ENCODE measurements around the gene MAP4K1.
"Not testable (repeated sequence)": the region's sequence is repeated elsewhere in the genome, so short reads cannot be mapped to it uniquely, and the experiment has no call there.

The MAP4K1 gene

GRCh38 chr19:38650911-38651584 lies 33.3 kb upstream of the MAP4K1 start:
- DNase-seq = no peak

DNA sequence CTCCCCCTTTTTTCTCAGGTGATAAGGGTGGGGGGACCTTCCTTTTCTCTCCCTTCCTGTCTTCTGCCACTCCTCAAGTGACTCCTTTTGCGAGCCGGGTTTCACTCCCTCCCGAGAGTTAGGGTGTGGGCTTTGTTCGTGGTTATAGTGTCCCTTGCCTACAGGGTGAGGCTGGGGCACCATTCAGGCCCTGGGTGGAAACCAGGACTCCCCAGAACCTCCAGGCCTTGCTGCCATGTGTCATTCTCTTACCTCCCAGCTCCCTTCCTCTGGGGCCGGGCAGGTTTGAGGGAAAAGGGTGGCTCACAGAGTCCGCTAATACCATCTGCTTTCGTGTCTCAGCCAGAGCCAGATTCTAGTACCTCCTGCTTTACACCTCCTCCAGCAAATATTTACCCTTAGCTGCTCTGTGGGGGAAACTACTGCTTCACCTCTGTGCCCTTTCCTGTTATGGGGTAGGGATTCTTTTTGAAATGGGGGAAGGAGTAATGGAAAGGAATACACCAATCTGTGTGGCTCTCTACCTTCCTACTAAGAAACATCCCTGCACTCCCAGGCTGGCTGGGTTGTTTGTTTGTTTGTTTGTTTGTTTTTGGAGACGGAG lies 32.5 kb upstream of the MAP4K1 start:
- DNase-seq = no peak

- DNase-seq = no peak
Measured at GRCh38 chr19:38649305-38650171, 31.8 kb upstream of the MAP4K1 start.

GRCh38 chr19:38648769-38649304 lies 31.1 kb upstream of the MAP4K1 start:
- no peak for DNase-seq

GRCh38 chr19:38647966-38648768 lies 30.4 kb upstream of the MAP4K1 start:
- no peak for DNase-seq

DNA sequence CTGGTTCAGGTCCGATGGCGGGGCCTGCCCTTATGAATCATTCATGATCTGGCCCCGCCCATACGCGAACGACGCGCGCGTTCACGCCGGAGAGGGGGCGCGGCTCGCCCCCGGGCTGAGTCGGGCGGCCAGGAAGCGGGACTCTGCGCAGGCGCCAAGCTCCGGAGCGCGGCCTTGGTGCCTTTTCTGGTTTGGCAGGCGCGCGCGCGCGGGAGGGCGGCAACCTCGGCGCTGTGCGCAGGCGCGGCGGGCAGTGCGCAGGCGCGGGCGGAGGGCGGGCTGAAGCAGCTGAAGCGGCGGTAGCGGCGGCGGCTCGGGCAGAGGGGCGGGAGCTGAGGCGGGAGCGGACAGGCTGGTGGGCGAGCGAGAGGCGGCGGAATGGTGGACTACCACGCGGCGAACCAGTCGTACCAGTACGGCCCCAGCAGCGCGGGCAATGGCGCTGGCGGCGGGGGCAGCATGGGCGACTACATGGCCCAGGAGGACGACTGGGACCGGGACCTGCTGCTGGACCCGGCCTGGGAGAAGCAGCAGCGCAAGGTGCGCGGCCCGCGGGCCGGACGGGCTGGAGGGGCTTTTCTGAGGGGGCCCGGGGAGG lies 29.7 kb upstream of the MAP4K1 start, which contains the start of gene ACTN4:
Gene ACTN4 (plus strand): TSS at position 282 of the 598 bp plus-strand sequence. CDS start 97 bp downstream, at position 379.
- peak; percentile 95 to 98 for DNase-seq

- no peak for DNase-seq
Measured at GRCh38 chr19:38644719-38645118, 27.0 kb upstream of the MAP4K1 start.

- no peak for DNase-seq
Measured at GRCh38 chr19:38642176-38642575, 24.4 kb upstream of the MAP4K1 start.

DNA sequence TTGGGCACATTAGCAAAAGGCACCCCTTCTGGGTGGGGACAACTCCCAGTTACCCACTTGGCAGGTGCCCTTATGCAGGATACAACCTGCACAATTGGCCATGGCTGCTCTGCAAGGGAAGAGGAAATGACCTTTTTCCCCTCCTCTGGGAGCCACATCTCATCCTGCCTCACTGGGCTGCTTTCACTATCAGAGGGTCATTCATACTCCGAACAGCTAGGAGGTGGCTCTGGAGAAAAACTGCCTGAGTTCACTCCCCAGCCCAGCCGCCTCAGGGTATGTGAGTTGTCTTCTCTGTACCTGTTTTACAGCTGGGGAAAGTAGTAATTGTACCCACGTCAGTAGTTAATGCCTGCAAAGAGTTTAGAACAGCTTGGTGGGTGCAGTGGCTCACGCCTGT lies 22.6 kb upstream of the MAP4K1 start:
- DNase-seq = no peak

DNA sequence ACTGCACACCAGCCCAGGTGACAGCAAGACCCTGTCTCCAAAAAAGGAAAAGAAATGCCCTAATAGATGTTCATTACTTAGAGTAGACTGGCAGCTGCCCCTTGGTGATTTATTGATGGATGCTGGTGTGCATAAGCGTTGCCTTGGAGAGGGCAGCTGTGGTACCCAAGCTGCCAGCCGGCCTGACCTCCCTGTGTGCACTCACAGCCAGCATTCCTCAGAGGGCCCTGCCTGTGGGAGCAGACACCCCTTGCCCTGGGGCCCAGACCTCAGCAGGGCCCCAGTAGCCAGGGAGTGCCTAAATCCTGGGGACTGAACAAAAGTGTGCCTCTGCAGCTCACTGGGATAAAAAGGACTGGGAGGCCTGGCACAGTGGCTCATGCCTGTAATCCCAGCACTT lies 21.9 kb upstream of the MAP4K1 start:
- DNase-seq = no peak

DNA sequence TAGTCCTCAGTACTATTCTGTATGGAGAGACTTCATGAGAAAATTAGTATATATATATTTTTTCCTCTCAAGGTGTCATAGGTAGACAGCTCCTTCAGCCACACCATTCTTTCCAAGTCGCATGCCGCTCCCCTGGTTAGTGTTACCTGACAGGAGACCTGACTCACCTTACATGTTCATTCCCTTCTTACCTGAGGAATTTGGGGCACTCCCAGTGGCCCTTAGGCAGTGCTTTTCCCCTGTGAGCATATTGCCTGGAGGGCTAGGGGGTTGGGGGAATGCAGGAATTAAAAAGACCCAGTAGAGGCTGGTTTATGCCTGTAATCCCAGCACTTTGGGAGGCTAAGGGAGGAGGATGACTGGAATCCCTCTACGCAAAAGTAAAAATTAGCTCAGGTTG lies 20.7 kb upstream of the MAP4K1 start:
- no peak for DNase-seq

DNA sequence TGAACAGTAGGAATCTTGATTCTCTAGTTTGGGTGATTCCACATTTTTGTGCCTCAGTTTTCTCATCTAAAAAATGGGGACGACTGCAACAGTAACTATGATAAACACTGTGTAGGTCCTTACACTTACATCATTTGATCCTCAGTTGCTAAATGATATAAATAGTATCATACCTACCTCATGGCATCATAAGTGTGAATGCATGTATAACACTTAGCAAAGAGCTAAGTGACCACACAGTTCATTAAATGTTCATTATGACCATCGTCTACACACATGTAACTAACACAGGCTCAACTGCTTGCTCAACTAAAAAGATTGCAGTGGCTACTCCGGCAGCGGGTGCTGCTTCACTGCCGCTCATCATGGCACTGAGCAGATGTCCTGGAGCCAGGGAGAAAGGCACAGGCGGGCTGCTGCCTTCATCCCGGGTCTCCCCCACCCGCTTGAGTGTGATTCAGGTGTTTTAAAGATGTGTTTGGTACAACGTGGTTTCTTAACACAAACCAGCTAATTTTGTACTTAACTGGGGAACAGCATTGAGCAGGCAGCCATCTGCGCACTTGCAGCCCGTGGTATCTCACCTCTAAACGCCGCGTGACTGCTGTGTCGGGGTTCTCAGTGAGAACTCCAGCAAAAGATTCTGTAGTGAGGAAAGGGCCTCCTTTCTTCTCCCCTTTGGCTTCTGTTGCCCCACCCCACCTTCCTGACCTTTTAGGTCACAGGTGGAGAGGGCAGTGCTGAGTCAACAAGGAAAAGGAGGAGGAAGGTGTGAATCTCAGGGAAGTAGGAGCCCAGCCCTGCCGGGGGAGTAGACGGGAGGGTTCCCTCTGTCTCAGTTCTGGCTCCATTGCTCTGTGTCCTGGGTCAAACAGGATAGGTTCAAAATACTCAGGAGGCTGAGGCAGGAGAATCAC lies 18.0 kb upstream of the MAP4K1 start:
- DNase-seq = no peak

GRCh38 chr19:38634757-38635482 lies 17.2 kb upstream of the MAP4K1 start:
- peak; percentile 16 to 36 for DNase-seq

DNA sequence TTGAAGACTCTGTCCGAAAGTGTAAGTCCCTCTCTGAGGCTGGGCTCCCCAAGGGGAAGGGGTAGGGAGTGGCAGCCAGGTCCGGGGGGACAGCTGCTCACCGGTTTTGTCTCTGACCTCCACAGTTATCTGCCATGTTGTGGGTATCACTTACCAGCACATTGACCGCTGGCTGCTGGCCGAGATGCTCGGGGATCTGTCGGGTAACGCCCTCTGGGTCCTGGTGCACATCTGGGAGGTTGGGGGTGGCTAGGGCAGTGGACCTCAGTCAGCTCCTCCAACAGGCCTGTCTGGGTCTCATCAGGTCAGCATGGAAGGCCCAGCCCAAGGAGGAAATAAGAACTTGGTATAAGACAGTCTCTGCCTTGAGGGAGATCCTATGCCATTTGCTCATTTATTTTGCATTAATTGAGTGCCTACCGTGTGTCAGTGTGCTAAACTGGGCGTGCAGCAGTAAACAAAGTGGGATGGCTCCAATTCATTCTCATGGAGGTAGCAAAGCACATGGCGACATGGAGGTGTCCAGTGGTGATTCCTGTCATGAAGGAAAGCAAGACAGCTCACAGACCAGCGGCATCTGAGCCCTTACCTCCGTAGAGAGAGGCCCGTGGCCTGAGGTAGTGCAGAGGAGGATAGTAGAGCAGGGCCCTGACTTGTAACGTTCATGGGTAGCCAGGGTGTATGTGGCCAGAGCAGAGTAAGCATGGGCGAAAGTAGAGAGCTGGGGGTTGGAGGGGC lies 14.9 kb upstream of the MAP4K1 start:
- DNase-seq = no peak

DNA sequence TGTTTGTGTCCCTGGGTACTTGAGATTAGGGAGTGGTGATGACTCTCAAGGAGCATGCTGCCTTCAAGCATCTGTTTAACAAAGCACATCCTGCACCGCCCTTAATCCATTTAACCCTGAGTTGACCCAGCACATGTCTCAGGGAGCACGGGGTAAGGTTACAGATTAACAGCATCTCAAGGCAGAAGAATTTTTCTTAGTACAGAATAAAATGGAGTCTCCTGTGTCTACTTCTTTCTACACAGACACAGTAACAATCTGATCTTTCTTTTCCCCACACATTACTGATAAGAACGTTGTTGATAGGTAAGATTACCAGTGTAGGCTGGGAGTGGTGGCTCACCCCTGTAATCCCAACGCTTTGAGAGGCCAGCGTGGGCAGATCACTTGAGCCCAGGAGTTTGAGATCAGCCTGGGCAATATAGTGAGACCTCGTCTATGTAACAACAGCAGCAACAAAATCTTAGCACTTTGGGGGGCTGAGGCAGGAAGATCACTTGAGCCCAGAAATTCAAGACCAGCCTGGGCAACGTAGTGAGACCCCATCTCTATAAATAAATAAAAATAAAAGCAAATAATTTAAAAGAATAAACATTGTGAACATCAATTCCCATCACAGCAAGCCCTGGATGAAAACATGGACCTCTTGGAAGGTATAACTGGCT lies 14.2 kb upstream of the MAP4K1 start:
- not testable (repeated sequence) for DNase-seq

DNA sequence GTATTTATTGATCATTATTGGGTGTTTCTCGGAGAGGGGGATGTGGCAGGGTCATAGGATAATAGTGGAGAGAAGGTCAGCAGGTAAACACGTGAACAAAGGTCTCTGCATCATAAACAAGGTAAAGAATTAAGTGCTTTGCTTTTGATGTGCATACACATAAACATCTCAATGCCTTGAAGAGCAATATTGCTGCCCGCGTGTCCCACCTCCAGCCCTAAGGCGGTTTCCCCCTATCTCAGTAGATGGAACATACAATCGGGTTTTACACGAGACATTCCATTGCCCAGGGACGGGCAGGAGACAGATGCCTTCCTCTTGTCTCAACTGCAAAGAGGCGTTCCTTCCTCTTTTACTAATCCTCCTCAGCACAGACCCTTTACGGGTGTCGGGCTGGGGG lies 13.5 kb upstream of the MAP4K1 start:
- DNase-seq = not testable (repeated sequence)

DNA sequence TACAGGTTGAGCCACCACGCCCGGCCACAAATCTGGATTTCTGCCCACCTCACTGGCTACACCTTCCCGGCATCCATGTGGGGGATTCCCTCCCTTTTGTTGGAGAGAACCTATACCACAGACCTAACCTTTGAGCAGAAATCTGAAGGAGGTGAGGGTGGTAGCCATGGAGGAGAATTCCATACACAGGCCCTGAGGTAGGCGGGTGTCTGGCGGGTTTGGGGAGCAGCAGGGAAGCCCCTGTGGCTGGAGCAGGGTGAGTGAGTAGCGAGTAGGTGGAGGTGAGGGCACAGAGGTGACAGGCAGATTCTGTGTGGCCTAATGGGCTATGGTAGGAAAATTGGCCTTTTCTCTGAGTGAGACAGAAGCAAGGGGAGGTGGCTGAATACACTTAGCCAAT lies 11.8 kb upstream of the MAP4K1 start:
- DNase-seq = no peak

- DNase-seq = no peak
Measured at GRCh38 chr19:38626401-38626800, 8.6 kb upstream of the MAP4K1 start.

DNA sequence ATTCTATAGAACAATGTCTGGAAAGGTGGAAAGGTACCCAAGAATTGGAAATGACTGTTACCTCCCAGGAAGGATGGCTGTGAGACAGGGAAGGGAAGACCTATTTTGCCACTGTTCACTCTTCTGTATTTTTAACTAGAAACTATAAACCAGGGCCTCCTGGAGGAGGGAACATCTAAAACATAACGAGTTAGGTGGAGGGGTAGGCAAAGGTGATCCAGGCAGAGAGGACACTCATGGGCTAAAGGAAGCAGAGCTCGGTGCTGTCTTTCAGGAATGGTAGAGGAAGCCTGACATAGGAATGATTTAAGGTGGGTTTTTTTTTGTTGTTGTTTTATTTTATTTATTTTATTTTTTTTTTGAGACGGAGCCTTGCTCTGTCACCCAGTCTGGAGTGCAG lies 7.1 kb upstream of the MAP4K1 start:
- DNase-seq = no peak

All from SHP77 (cell line).